Neural progenitor cell (in vitro differentiated cells): ENCODE results near the gene TMEM52B. TPM values are rescaled to one million over a fixed set of nuclear protein-coding genes. Genes with fewer than 3 reads are reported as not detected.
A peak's percentile ranks its signal among the peaks of the same experiment; 100 is the strongest.

Experiments used
- DNase-seq: peaks from one replicate; pipeline ENCODE4 v3.0.0-alpha.2; 2016; ENCODE audit warnings: low spot score
- H2AFZ ChIP-seq: fragments of 200-600 bp; sonication (generic); replicated peaks from 2 replicates; pipeline ENCODE4 v1.6.1; 2016; ENCODE audit warnings: antibody characterized with exemption
- H3F3A ChIP-seq: fragments of 200-600 bp; sonication (generic); 2 replicates; pipeline ENCODE4 v1.6.1; 2016; ENCODE audit warnings: antibody characterized with exemption, low read depth
- H3K27ac ChIP-seq: fragments of 200-600 bp; sonication (generic); 2 replicates; pipeline ENCODE4 v1.5.1; 2016; ENCODE audit warnings: mild to moderate bottlenecking
- H3K27me3 ChIP-seq: fragments of 200-600 bp; sonication (generic); 2 replicates; pipeline ENCODE4 v1.6.1; 2016; ENCODE audit warnings: mild to moderate bottlenecking, moderate library complexity
- H3K36me3 ChIP-seq: fragments of 200-600 bp; sonication (generic); 2 replicates; pipeline ENCODE4 v1.5.1; 2016
- H3K4me1 ChIP-seq: fragments of 200-600 bp; sonication (generic); 2 replicates; pipeline ENCODE4 v1.6.1; 2016; ENCODE audit warnings: mixed run types
- H3K4me2 ChIP-seq: fragments of 200-600 bp; sonication (generic); 2 replicates; pipeline ENCODE4 v1.6.1; 2016
- H3K4me3 ChIP-seq: fragments of 200-600 bp; sonication (generic); 2 replicates; pipeline ENCODE4 v1.5.1; 2016
- H3K79me2 ChIP-seq: fragments of 200-600 bp; sonication (generic); 2 replicates; pipeline ENCODE4 v1.6.1; 2016; ENCODE audit warnings: low read depth
- H3K9ac ChIP-seq: fragments of 200-600 bp; sonication (generic); 2 replicates; pipeline ENCODE4 v1.6.1; 2016
- H3K9me3 ChIP-seq: fragments of 200-600 bp; sonication (generic); 2 replicates; pipeline ENCODE4 v1.5.1; 2016; ENCODE audit warnings: low read depth
- H4K20me1 ChIP-seq: fragments of 200-600 bp; sonication (generic); 2 replicates; pipeline ENCODE4 v1.6.1; 2016; ENCODE audit warnings: low read depth
- H3K27ac Mint-ChIP-seq: 3 replicates; pipeline ENCODE4 v1.8.0; 2021; ENCODE audit warnings: mixed read lengths
- H3K27me3 Mint-ChIP-seq: 2 replicates; pipeline ENCODE4 v1.8.0; 2022; ENCODE audit warnings: low read depth, mild to moderate bottlenecking, inconsistent platforms, moderate library complexity, mixed read lengths; ENCODE audit not compliant: insufficient read depth
- H3K36me3 Mint-ChIP-seq: 3 replicates; pipeline ENCODE4 v1.8.0; 2021; ENCODE audit warnings: mixed read lengths
- H3K4me1 Mint-ChIP-seq: 3 replicates; pipeline ENCODE4 v1.8.0; 2021; ENCODE audit warnings: mixed read lengths
- H3K4me3 Mint-ChIP-seq: 3 replicates; pipeline ENCODE4 v1.8.0; 2021; ENCODE audit warnings: mild to moderate bottlenecking, moderate library complexity, mixed read lengths
- H3K9me3 Mint-ChIP-seq: 3 replicates; pipeline ENCODE4 v1.8.0; 2020; ENCODE audit warnings: mixed read lengths
- EZH2 ChIP-seq: fragments of 200-600 bp; sonication (generic); IDR thresholded peaks from 2 replicates; pipeline ENCODE4 v1.6.1; 2017; ENCODE audit warnings: antibody characterized with exemption, mild to moderate bottlenecking, moderate library complexity
- EZH2phosphoT487 ChIP-seq: fragments of 200-600 bp; sonication (generic); IDR thresholded peaks from 2 replicates; pipeline ENCODE4 v1.6.1; 2017; ENCODE audit warnings: antibody characterized with exemption
- total RNA-seq: library from RNA; depleted of rRNA; stranded (reverse); fragments of >200 nt; gene quantifications from 2 replicates; pipeline ENCODE4 v1.2.3, GENCODE V29; 2015; ENCODE audit warnings: low replicate concordance
- TF ChIP-seq, protein P1 (sequence below): fragments of 200-600 bp; sonication (generic); IDR thresholded peaks from 2 replicates; pipeline ENCODE4 v1.5.1; 2017; ENCODE audit warnings: antibody characterized with exemption, mild to moderate bottlenecking

Gene TMEM52B
- total RNA-seq, 1 donor from 2014 or later: not detected

DNA sequence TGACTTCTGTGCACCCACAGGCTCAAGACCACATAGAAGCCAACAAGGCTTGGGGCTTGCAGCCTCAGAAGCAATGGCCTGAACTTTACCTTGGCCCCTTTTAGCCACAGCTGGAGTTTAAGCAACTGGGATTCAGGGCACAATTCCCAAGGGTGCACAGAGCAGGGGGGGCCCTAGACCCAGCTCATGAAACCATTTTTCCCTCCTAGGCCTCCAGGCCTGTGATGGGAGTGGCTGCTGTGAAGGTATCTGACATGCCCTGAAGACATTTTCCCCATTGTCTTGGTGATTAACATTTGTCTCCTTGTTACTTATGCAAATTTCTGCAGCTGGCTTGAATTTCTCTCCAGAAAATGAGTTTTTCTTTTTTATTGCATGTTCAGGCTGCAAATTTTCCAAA, 55.7 kb downstream of the TMEM52B start:
- Histone ChIP-seq H3K4me2 (no peak overlapping the region), H3K4me1 (no peaks in the 10 kb centered on the region), H3K9me3 (peaks cover 4% of the 10 kb centered on the region), H3K79me2 (no peaks in the 10 kb centered on the region), H3K36me3 (no peaks in the 10 kb centered on the region), H3K9ac (no peak overlapping the region), H3K27me3 (no peaks in the 10 kb centered on the region), H2AFZ (no peak overlapping the region), H3F3A (no peaks in the 10 kb centered on the region), H3K4me3 (no peak overlapping the region), H4K20me1 (no peaks in the 10 kb centered on the region), H3K27ac (no peak overlapping the region)
- H3K4me3 Mint-ChIP-seq: no peak overlapping the region
- TF ChIP-seq, protein P1, sequence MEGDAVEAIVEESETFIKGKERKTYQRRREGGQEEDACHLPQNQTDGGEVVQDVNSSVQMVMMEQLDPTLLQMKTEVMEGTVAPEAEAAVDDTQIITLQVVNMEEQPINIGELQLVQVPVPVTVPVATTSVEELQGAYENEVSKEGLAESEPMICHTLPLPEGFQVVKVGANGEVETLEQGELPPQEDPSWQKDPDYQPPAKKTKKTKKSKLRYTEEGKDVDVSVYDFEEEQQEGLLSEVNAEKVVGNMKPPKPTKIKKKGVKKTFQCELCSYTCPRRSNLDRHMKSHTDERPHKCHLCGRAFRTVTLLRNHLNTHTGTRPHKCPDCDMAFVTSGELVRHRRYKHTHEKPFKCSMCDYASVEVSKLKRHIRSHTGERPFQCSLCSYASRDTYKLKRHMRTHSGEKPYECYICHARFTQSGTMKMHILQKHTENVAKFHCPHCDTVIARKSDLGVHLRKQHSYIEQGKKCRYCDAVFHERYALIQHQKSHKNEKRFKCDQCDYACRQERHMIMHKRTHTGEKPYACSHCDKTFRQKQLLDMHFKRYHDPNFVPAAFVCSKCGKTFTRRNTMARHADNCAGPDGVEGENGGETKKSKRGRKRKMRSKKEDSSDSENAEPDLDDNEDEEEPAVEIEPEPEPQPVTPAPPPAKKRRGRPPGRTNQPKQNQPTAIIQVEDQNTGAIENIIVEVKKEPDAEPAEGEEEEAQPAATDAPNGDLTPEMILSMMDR: no peak
- no peak for TF ChIP-seq EZH2
- H3K9me3 Mint-ChIP-seq: peaks cover 18% of the 10 kb centered on the region
- H3K27ac Mint-ChIP-seq: no peak overlapping the region
- H3K27me3 Mint-ChIP-seq: peaks cover 2% of the 10 kb centered on the region
- H3K4me1 Mint-ChIP-seq: no peaks in the 10 kb centered on the region
- DNase-seq: no peak
- peaks cover 2% of the 10 kb centered on the region for H3K36me3 Mint-ChIP-seq

DNA sequence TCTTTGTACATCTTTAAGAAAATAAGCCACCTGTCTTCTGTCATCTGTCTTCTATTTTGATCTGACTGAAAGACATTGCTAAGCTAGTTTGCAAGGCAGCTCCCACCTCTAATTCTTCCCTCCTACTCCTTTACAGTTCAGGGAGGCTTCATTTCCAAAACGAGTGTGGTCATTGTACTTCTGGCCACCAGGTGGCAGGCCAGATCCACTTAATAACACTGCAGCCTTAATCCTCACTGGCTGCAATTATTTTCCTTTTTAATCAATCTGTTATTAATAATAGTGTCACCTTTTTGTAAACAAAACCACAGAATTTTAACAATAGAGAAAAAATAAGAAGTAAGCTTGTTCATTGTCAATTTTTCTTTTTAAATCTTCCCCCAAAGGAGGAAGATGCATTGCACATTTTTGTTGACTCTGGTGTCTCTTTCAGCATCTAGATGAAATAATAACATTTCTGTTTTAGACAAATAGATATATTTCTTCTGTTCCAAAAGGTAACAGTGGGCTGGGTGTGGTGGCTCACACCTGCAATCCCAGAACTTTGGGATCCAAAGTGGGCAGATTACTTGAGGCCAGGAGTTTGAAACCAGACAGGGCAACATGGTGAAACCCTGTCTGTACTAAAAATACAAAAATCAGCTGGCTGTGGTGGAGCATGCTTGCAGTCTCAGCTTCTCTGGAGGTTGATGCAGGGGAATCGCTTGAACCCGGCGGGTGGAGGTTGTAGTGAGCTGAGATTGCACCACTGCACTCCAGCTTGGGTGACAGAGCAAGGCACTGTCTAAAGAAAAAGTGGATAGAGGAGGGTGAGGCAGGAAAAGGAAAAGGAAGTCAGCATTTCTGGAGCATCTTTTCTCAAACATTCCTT, 57.2 kb downstream of the TMEM52B start:
- no peaks in the 10 kb centered on the region for H4K20me1 ChIP-seq
- peaks cover 4% of the 10 kb centered on the region for H3K9me3 ChIP-seq
- no peaks in the 10 kb centered on the region for H3K36me3 ChIP-seq
- Mint-ChIP-seq H3K9me3 (peaks cover 18% of the 10 kb centered on the region), H3K36me3 (peaks cover 2% of the 10 kb centered on the region), H3K27me3 (peaks cover 2% of the 10 kb centered on the region), H3K4me1 (no peaks in the 10 kb centered on the region), H3K4me3 (no peak overlapping the region), H3K27ac (no peak overlapping the region)
- DNase-seq: peak; percentile 58
- H3F3A ChIP-seq: no peaks in the 10 kb centered on the region
- no peaks in the 10 kb centered on the region for H3K4me1 ChIP-seq
- H3K4me2 ChIP-seq: no peak overlapping the region
- H2AFZ ChIP-seq: no peak overlapping the region
- no peaks in the 10 kb centered on the region for H3K27me3 ChIP-seq
- no peaks in the 10 kb centered on the region for H3K79me2 ChIP-seq
- no peak overlapping the region for H3K9ac ChIP-seq
- no peak overlapping the region for H3K27ac ChIP-seq
- TF ChIP-seq EZH2 (no peak), EZH2phosphoT487 (no peak)
- TF ChIP-seq, protein P1: peak; percentile 92
- H3K4me3 ChIP-seq: no peak overlapping the region

DNA sequence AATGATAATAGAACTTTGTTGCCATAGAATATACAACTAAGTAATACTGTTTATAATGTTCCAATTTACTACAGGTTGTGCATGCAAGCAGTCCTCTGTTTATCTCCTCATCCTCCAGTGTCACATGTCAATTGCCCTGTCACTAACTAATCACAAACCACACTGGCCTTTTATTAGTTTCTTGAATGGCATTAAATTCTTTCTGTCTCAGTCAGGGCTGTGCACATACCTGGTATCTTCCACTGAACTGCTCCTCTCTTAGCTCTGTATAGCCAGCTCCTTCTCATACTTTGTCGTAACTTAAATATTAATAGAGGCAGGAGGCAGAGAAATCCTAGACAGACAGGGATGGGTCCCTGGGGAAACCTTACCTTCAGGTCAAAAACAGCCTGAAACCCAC, 57.9 kb downstream of the TMEM52B start:
- Histone ChIP-seq H3K4me1 (no peaks in the 10 kb centered on the region), H3K27me3 (no peaks in the 10 kb centered on the region), H2AFZ (no peak overlapping the region), H3K79me2 (no peaks in the 10 kb centered on the region), H4K20me1 (no peaks in the 10 kb centered on the region), H3K4me3 (no peak overlapping the region), H3F3A (no peaks in the 10 kb centered on the region), H3K9ac (no peak overlapping the region), H3K9me3 (peaks cover 4% of the 10 kb centered on the region), H3K27ac (no peak overlapping the region), H3K36me3 (no peaks in the 10 kb centered on the region), H3K4me2 (no peak overlapping the region)
- Mint-ChIP-seq H3K27me3 (peaks cover 2% of the 10 kb centered on the region), H3K4me1 (no peaks in the 10 kb centered on the region), H3K9me3 (peaks cover 17% of the 10 kb centered on the region), H3K36me3 (peaks cover 2% of the 10 kb centered on the region), H3K4me3 (no peak overlapping the region), H3K27ac (no peak overlapping the region)
- DNase-seq: no peak
- TF ChIP-seq, protein P1: no peak
- no peak for TF ChIP-seq EZH2
- no peak for TF ChIP-seq EZH2phosphoT487
